ENCODE measurements around the gene UFD1.

GRCh38 chr22:19503869-19504268 lies 24.9 kb upstream of the UFD1 start:
- TF ChIP-seq, protein P1, sequence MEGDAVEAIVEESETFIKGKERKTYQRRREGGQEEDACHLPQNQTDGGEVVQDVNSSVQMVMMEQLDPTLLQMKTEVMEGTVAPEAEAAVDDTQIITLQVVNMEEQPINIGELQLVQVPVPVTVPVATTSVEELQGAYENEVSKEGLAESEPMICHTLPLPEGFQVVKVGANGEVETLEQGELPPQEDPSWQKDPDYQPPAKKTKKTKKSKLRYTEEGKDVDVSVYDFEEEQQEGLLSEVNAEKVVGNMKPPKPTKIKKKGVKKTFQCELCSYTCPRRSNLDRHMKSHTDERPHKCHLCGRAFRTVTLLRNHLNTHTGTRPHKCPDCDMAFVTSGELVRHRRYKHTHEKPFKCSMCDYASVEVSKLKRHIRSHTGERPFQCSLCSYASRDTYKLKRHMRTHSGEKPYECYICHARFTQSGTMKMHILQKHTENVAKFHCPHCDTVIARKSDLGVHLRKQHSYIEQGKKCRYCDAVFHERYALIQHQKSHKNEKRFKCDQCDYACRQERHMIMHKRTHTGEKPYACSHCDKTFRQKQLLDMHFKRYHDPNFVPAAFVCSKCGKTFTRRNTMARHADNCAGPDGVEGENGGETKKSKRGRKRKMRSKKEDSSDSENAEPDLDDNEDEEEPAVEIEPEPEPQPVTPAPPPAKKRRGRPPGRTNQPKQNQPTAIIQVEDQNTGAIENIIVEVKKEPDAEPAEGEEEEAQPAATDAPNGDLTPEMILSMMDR (IDR thresholded peaks at IDR 0.05) = no peak
- no peak for TF ChIP-seq EP300 (IDR thresholded peaks at IDR 0.05)
- TF ChIP-seq POLR2A (IDR thresholded peaks at IDR 0.05) = no peak
- no peak for TF ChIP-seq POLR2AphosphoS5 (IDR thresholded peaks at IDR 0.05)
